NCI-H1694 (cell line): Measurements from ENCODE around the gene PARP1.

ENCODE experiments used
- DNase-seq: peaks from one replicate; lab custom pipeline; 2025; lab: John Stamatoyannopoulos, UW

Gene PARP1

GRCh38 chr1:226376300-226376699 is 31.6 kb downstream of the PARP1 start:
- no peak for DNase-seq

- no peak for DNase-seq
These were observed 34.5 kb downstream of the PARP1 start for GRCh38 chr1:226373376-226373775.

- DNase-seq = no peak
These were observed 35.0 kb downstream of the PARP1 start for GRCh38 chr1:226372885-226373284.

- no peak for DNase-seq
These were observed 35.9 kb downstream of the PARP1 start for GRCh38 chr1:226371866-226372490.

- no peak for DNase-seq
These were observed 36.7 kb downstream of the PARP1 start for GRCh38 chr1:226371027-226371694.

- no peak for DNase-seq
These were observed 37.6 kb downstream of the PARP1 start for GRCh38 chr1:226370144-226370923.

- DNase-seq = no peak
These were observed 38.8 kb downstream of the PARP1 start for GRCh38 chr1:226369110-226369509.

- DNase-seq = peak; percentile 54
These were observed 41.6 kb downstream of the PARP1 start for GRCh38 chr1:226366290-226366689.

GRCh38 chr1:226365831-226366231 is 42.1 kb downstream of the PARP1 start:
- DNase-seq = no peak

GRCh38 chr1:226364901-226365565 is 42.9 kb downstream of the PARP1 start:
- DNase-seq = no peak

GRCh38 chr1:226364514-226364899 is 43.4 kb downstream of the PARP1 start:
- DNase-seq = no peak

GRCh38 chr1:226363801-226364513 is 43.9 kb downstream of the PARP1 start:
- DNase-seq = no peak

- no peak for DNase-seq
These were observed 44.9 kb downstream of the PARP1 start for GRCh38 chr1:226362891-226363447.

GRCh38 chr1:226362361-226362760 is 45.5 kb downstream of the PARP1 start:
- DNase-seq = no peak

GRCh38 chr1:226360106-226360746 is 47.7 kb downstream of the PARP1 start:
- DNase-seq = no peak

- DNase-seq = no peak
These were observed 50.5 kb downstream of the PARP1 start for GRCh38 chr1:226357416-226357815.

GRCh38 chr1:226355669-226356551 is 52.0 kb downstream of the PARP1 start:
- DNase-seq = peak; percentile 41

GRCh38 chr1:226355016-226355415 is 52.9 kb downstream of the PARP1 start:
- DNase-seq = no peak

- DNase-seq = no peak
These were observed 54.0 kb downstream of the PARP1 start for GRCh38 chr1:226353698-226354525.
